ENCODE measurements around the gene NMU.

The NMU gene

GRCh38 chr4:55671667-55672066, 35.6 kb upstream of the NMU start:
- H3K4me3 ChIP-seq (replicated peaks in 1 of 2; ENCODE audit: low read depth in 2 of 2, low read length in 2 of 2): no peak overlapping the region
- no peak for TF ChIP-seq CTCF (IDR thresholded peaks at IDR 0.05; ENCODE audit: low read depth, low read length)

GRCh38 chr4:55670695-55671094, 34.6 kb upstream of the NMU start:
- TF ChIP-seq CTCF (IDR thresholded peaks at IDR 0.05; ENCODE audit: low read depth, low read length): no peak
- H3K4me3 ChIP-seq (replicated peaks in 1 of 2; ENCODE audit: low read depth in 2 of 2, low read length in 2 of 2): no peak overlapping the region
- DNase-seq (ENCODE audit: low read depth in 2 of 2): no peak

More at GRCh38 chr4:55671667-55672066, 35.6 kb upstream of the NMU start:
- no peak for DNase-seq (ENCODE audit: low read depth in 2 of 2)

GRCh38 chr4:55668449-55668848, 32.4 kb upstream of the NMU start:
- H3K4me3 ChIP-seq (replicated peaks in 1 of 2; ENCODE audit: low read depth in 2 of 2, low read length in 2 of 2): no peak overlapping the region
- DNase-seq (ENCODE audit: low read depth in 2 of 2): no peak
- no peak for TF ChIP-seq CTCF (IDR thresholded peaks at IDR 0.05; ENCODE audit: low read depth, low read length)

- no peak for TF ChIP-seq CTCF (IDR thresholded peaks at IDR 0.05; ENCODE audit: low read depth, low read length)
- no peak for DNase-seq (ENCODE audit: low read depth in 2 of 2)
- no peak overlapping the region for H3K4me3 ChIP-seq (replicated peaks in 1 of 2; ENCODE audit: low read depth in 2 of 2, low read length in 2 of 2)
These were observed 30.4 kb upstream of the NMU start for GRCh38 chr4:55666535-55666934.

GRCh38 chr4:55663145-55663544, 27.0 kb upstream of the NMU start:
- TF ChIP-seq CTCF (IDR thresholded peaks at IDR 0.05; ENCODE audit: low read depth, low read length): no peak

GRCh38 chr4:55661398-55662056, 25.4 kb upstream of the NMU start:
- TF ChIP-seq CTCF (IDR thresholded peaks at IDR 0.05; ENCODE audit: low read depth, low read length): no peak
- H3K4me3 ChIP-seq (replicated peaks in 1 of 2; ENCODE audit: low read depth in 2 of 2, low read length in 2 of 2): no peak overlapping the region
- DNase-seq (ENCODE audit: low read depth in 2 of 2): no peak

More at GRCh38 chr4:55663145-55663544, 27.0 kb upstream of the NMU start:
- no peak for DNase-seq (ENCODE audit: low read depth in 2 of 2)
- no peak overlapping the region for H3K4me3 ChIP-seq (replicated peaks in 1 of 2; ENCODE audit: low read depth in 2 of 2, low read length in 2 of 2)

- TF ChIP-seq CTCF (IDR thresholded peaks at IDR 0.05; ENCODE audit: low read depth, low read length): no peak
- no peak overlapping the region for H3K4me3 ChIP-seq (replicated peaks in 1 of 2; ENCODE audit: low read depth in 2 of 2, low read length in 2 of 2)
These were observed 22.6 kb upstream of the NMU start for GRCh38 chr4:55658657-55659056.

More at GRCh38 chr4:55658657-55659056, 22.6 kb upstream of the NMU start:
- no peak for DNase-seq (ENCODE audit: low read depth in 2 of 2)
